ENCODE data around the gene EPB41L3. TPM values are rescaled to one million over a fixed set of nuclear protein-coding genes. Genes with fewer than 3 reads are reported as not detected.
A peak's percentile ranks its signal among the peaks of the same experiment; 100 is the strongest.

EPB41L3 gene
- total RNA-seq, 4 donors from 2014 or later: 97.3 to 403 (median 134) TPM

- no peak for DNase-seq
- H3K36me3 ChIP-seq: no peaks in the 10 kb centered on the region
- H3K4me1 ChIP-seq: peaks cover 0 to 10% (median 0%) of the 10 kb centered on the region in 4 donors
- TF ChIP-seq POLR2A (IDR thresholded peaks at IDR 0.05) (no peak), EP300 (IDR thresholded peaks at IDR 0.05; ENCODE audit: low read depth) (no peak), CTCF (IDR thresholded peaks at IDR 0.05) (no peak), POLR2AphosphoS5 (IDR thresholded peaks at IDR 0.05) (no peak)
- WGBS, 2 donors (ENCODE audit: low coverage in 1 of 2): 79 to 80% methylated on average over 1 to 7 of the region's 7 CpGs
- H3K27me3 ChIP-seq: no peaks in the 10 kb centered on the region
- intact Hi-C loops (cut with DNase I; ENCODE audit: low total_unique reads) (loop anchor here (2.0 kb wide), 1 partner anchor 85 kb away; the partner anchor contains the start of gene EPB41L3), in situ Hi-C loops (cut with MboI; ENCODE audit: low pct_ligation_motif_present in 1 of 4, low pct_unique_long_range_greater_than_20kb in 1 of 4, low sequenced_read_pairs in 3 of 4) (loop anchor here in 1 of 4 donors (25.0 kb wide), 1 partner anchor 95 kb away; no protein-coding TSS in a partner anchor)
- peak overlapping the region; percentile 40 to 74 (median 50) for H3K27ac ChIP-seq
- H3K9me3 ChIP-seq: no peaks in the 10 kb centered on the region
- H3K4me3 ChIP-seq: no peak overlapping the region
These were observed 86.3 kb downstream of the EPB41L3 start for GRCh38 chr18:5457462-5457957.

- intact Hi-C loops (cut with DNase I; ENCODE audit: low total_unique reads): loop anchor here (2.0 kb wide), 1 partner anchor 86 kb away; the partner anchor contains the start of gene EPB41L3
- in situ Hi-C loops (cut with MboI; ENCODE audit: low pct_ligation_motif_present in 1 of 4, low pct_unique_long_range_greater_than_20kb in 1 of 4, low sequenced_read_pairs in 3 of 4): loop anchor here in 1 of 4 donors (25.0 kb wide), 1 partner anchor 95 kb away; no protein-coding TSS in a partner anchor
- WGBS, 2 donors (ENCODE audit: low coverage in 1 of 2): 58 to 66% methylated on average over 8 to 15 of the region's 15 CpGs
These were observed 87.0 kb downstream of the EPB41L3 start for GRCh38 chr18:5456577-5457461.

GRCh38 chr18:5455674-5456073, 88.1 kb downstream of the EPB41L3 start:
- no peaks in the 10 kb centered on the region for H3K9me3 ChIP-seq
- DNase-seq: no peak
- H3K27me3 ChIP-seq: no peaks in the 10 kb centered on the region
- in situ Hi-C loops (cut with MboI; ENCODE audit: low pct_ligation_motif_present in 1 of 4, low pct_unique_long_range_greater_than_20kb in 1 of 4, low sequenced_read_pairs in 3 of 4) (loop anchor here in 1 of 4 donors (25.0 kb wide), 1 partner anchor 93 kb away; no protein-coding TSS in a partner anchor), intact Hi-C loops (cut with DNase I; ENCODE audit: low total_unique reads) (loop anchor here (2.0 kb wide), 1 partner anchor 87 kb away; the partner anchor contains the start of gene EPB41L3)
- TF ChIP-seq POLR2A (IDR thresholded peaks at IDR 0.05): no peak
- TF ChIP-seq CTCF (IDR thresholded peaks at IDR 0.05): no peak
- no peak for TF ChIP-seq EP300 (IDR thresholded peaks at IDR 0.05; ENCODE audit: low read depth)
- no peak for TF ChIP-seq POLR2AphosphoS5 (IDR thresholded peaks at IDR 0.05)
- WGBS, 2 donors (ENCODE audit: low coverage in 1 of 2): 70 to 76% methylated on average over 7 of the region's 7 CpGs
- no peaks in the 10 kb centered on the region for H3K36me3 ChIP-seq
- H3K4me3 ChIP-seq: no peak overlapping the region
- no peak overlapping the region for H3K27ac ChIP-seq
- no peaks in the 10 kb centered on the region for H3K4me1 ChIP-seq

More at GRCh38 chr18:5456577-5457461, 87.0 kb downstream of the EPB41L3 start:
- Histone ChIP-seq H3K27me3 (no peaks in the 10 kb centered on the region), H3K9me3 (no peaks in the 10 kb centered on the region), H3K4me1 (peaks cover 0 to 4% (median 0%) of the 10 kb centered on the region in 4 donors), H3K36me3 (no peaks in the 10 kb centered on the region), H3K4me3 (peak overlapping the region in 1 of 4 donors; percentile 15), H3K27ac (peak overlapping the region; percentile 40 to 74 (median 50))
- TF ChIP-seq EP300 (IDR thresholded peaks at IDR 0.05; ENCODE audit: low read depth): no peak
- TF ChIP-seq POLR2AphosphoS5 (IDR thresholded peaks at IDR 0.05): no peak
- peak; percentile 33 to 55 (median 38) for TF ChIP-seq CTCF (IDR thresholded peaks at IDR 0.05)
- no peak for TF ChIP-seq POLR2A (IDR thresholded peaks at IDR 0.05)
- DNase-seq: no peak

GRCh38 chr18:5452943-5453443, 90.8 kb downstream of the EPB41L3 start:
- H3K27ac ChIP-seq: no peak overlapping the region
- DNase-seq: no peak
- no peak for TF ChIP-seq POLR2AphosphoS5 (IDR thresholded peaks at IDR 0.05)
- no peak for TF ChIP-seq POLR2A (IDR thresholded peaks at IDR 0.05)
- TF ChIP-seq EP300 (IDR thresholded peaks at IDR 0.05; ENCODE audit: low read depth): no peak
- in situ Hi-C loops (cut with MboI; ENCODE audit: low pct_ligation_motif_present in 1 of 4, low pct_unique_long_range_greater_than_20kb in 1 of 4, low sequenced_read_pairs in 3 of 4): loop anchor here in 1 of 4 donors (25.0 kb wide), 1 partner anchor 91 kb away; no protein-coding TSS in a partner anchor
- no peaks in the 10 kb centered on the region for H3K9me3 ChIP-seq
- no peaks in the 10 kb centered on the region for H3K27me3 ChIP-seq
- no peaks in the 10 kb centered on the region for H3K36me3 ChIP-seq
- intact Hi-C loops (cut with DNase I; ENCODE audit: low total_unique reads): no loop called here
- no peaks in the 10 kb centered on the region for H3K4me1 ChIP-seq
- 88% methylated on average over 2 of the region's 2 CpGs; no CpG with 5 or more reads in 1 of the 2 donors for WGBS, 2 donors (ENCODE audit: low coverage in 1 of 2)
- no peak overlapping the region for H3K4me3 ChIP-seq
